ENCODE data around the gene FGFR3.

GRCh38 chr4:1836650-1837049 lies 43.6 kb downstream of the FGFR3 start:
- TF ChIP-seq EZH2 (IDR thresholded peaks at IDR 0.05; ENCODE audit: insufficient read depth, poor library complexity, severe bottlenecking) (no peak), EZH2phosphoT487 (IDR thresholded peaks at IDR 0.05; ENCODE audit: insufficient read depth, low read depth) (no peak)
